Breast epithelium (tissue), 3 donors: ENCODE results near the gene SOX3.

Experiments
- POLR2A ChIP-seq: fragments of 450-650 bp; IDR thresholded peaks from one replicate; pipeline ENCODE4 v1.6.1; 2016; ENCODE audit warnings: antibody characterized with exemption, mild to moderate bottlenecking, moderate library complexity
- POLR2AphosphoS5 ChIP-seq, 3 donors: sonication (generic); formaldehyde crosslinking; IDR thresholded peaks; one replicate each; pipeline ENCODE4 v1.6.1; 2017; ENCODE audit warnings: antibody characterized with exemption in 3 of 3
- TF ChIP-seq, protein P1 (sequence below), 3 donors: fragments of 450-650 bp; IDR thresholded peaks; one replicate each; pipeline ENCODE4 v1.5.1; 2016 to 2017; ENCODE audit warnings: antibody characterized with exemption in 3 of 3, mild to moderate bottlenecking in 3 of 3, moderate library complexity in 3 of 3

DNA sequence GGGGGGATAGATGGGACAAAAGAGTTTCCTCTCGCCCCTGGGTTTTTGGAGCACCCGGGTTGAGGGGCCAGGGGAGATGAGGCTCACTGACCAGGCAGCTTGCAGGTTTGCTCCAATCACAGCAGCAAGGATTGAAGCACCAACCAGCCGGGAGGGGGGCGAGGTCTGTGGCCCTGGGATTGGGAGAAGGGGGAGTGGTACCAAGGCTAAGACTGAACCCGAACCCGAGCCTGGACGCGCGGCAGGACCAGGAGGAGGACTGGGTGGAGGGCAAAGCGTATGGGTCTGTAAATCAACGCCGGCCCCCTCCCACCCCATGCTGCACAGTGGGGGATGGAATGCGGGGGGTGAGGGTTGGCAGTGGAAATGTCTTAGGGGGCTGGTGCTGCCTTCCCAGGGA lies 3.5 kb downstream of the SOX3 start:
- TF ChIP-seq, protein P1, sequence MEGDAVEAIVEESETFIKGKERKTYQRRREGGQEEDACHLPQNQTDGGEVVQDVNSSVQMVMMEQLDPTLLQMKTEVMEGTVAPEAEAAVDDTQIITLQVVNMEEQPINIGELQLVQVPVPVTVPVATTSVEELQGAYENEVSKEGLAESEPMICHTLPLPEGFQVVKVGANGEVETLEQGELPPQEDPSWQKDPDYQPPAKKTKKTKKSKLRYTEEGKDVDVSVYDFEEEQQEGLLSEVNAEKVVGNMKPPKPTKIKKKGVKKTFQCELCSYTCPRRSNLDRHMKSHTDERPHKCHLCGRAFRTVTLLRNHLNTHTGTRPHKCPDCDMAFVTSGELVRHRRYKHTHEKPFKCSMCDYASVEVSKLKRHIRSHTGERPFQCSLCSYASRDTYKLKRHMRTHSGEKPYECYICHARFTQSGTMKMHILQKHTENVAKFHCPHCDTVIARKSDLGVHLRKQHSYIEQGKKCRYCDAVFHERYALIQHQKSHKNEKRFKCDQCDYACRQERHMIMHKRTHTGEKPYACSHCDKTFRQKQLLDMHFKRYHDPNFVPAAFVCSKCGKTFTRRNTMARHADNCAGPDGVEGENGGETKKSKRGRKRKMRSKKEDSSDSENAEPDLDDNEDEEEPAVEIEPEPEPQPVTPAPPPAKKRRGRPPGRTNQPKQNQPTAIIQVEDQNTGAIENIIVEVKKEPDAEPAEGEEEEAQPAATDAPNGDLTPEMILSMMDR (IDR thresholded peaks at IDR 0.05): no peak
- TF ChIP-seq POLR2A (no peak), POLR2AphosphoS5 (IDR thresholded peaks at IDR 0.05) (no peak)
